NCI-H510A (cell line): ENCODE data around the gene ZCWPW2.

Experiments used
- DNase-seq: peaks from one replicate; lab custom pipeline; 2025; lab: John Stamatoyannopoulos, UW

Gene ZCWPW2

DNA sequence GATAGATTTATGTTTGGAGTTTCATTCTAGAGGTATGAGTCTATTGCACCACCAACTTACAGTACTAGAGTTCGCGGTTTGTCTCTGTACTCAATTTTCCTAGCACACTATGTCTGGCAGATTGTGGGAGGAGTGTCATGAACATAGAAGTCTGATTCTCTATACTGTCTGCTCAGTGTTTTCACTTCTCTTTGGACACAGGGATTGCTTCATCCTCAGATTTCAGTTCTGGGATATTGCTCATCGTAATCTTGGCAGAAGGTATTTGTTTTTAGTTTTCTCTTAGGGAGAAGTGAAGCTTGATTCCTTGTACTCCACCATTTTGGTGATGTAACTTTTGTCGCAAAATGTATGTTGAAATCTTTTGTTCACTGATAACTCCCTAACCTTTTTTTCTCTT, 27.9 kb downstream of the ZCWPW2 start:
- DNase-seq, result no peak

DNA sequence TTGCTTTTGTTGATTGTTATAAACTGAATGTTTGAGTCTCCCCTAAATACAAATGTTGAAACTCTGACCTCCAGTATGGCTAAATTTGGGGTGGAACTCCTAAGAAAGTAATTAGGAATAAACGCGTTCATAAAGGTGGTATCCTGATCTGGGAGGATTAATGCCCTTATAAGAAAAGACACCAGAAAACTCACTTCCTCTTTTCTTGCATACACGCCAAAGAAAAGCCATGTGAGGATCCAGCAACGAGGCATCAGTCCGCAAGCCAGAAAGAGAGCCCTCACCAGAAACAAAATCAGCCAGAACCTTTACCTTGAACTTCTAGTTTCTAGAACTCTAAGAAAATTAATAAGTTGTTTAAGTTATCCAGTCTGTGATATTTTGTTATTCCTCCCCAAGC, 37.5 kb downstream of the ZCWPW2 start:
- no peak for DNase-seq

DNA sequence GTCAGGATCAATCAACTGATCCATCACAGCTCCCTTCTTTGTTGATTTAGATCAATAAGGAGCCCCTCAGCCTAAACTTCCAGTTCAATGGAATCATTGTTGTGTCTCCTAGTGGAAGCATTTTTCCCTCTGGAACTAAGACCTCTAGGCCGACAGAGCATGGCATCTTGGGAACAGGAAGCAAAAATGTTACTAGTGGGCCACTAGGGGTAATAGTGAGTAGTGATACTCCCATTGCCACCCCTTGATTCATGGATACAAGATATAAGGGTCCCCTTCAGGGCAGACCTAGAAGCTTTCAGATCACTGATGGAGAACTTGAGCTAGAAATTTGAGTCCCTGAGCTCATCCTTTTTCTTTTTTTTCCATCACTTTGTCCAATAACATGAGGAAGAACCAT, 40.5 kb downstream of the ZCWPW2 start:
- no peak for DNase-seq

DNA sequence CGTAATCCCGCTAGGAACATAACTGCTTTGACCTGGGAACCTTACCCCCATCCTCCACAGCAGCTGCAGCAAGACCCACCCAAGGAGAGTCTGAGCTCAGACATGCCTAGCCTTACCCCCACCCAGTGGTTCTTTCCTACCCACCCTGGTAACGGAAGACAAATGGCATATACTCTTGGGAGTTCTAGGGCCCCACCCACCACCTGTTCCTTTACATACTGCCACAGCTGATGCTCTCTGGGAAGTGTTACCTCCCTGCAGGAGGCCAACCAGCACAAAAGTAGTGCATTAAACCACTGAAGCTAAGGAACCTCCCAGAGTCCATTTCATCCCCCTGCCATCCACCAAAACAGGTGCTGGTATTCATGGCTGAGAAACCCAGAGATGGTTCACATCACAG, 50.7 kb downstream of the ZCWPW2 start:
- no peak for DNase-seq

DNA sequence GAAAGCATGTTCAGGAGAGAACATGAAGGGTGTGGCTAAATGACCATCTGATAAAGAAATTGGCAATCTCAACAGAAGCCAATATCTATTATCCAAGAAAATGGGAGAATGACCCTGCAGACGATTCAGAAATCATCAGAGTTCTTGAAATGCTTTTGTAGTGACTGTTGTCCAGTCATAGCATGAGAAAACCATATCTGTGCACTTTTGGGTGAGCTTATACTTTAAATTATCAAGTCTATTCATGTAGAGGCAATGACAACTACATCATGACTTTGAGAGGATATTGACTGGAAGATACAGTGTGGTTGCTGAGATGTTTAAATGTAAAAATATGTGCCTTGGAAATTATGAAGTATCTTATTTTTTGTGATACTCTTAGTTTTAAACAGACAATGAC, 57.7 kb downstream of the ZCWPW2 start:
- DNase-seq, result no peak

DNA sequence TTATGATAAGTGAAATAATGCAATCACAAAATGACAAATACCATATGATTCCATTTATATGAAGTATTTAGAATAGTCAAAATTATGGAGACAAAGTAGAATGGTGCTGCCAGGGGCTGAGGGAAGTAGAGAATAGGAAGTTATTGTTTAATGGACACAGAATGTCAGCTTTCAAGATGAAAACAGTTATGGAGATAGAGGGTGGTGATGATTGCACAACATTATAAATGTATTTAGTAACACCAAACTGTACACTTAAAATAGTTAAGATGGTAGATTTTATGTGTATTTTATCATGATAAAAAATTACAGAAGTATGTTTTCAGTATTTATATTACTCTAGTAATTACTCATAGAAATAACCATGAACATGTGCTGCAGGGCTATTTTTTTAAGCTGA, 100.9 kb downstream of the ZCWPW2 start:
- DNase-seq, result no peak

DNA sequence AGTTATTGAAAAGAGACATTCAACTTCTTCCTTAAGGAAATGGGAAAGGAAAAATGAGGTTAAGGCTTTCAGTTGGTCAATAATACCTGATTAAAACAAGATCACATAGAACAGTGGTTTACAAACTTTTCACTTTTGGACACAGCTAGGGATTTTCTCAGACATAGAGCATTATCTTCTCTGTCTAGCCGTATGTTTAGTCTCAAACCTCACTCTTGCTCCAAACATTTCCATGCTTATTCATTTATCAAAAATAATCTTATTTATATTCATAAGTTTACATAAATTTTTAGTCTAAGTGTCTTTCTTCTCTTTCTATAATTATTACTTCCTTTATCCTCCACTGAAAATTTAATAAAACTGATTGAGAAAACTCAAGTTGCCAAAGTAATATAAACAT, 114.3 kb downstream of the ZCWPW2 start:
- no peak for DNase-seq

DNA sequence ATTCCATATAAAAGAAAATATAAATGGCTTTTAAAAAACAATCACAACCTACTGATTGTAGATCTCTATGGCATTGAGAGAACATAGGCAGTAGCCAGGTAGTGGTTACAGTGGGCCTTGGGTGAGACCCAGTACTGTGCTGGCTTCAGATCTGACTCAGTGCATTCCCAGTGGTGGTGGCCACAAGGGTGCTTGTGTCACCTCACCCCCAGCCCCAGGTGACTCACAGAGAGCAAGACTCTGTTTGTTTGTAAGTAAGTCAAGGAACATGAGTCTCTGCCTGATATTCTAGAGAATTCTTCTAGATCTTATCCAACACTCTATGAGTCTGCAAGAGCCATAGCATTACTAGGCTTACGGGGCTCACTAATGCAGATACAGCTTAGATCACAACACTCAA, 118.9 kb downstream of the ZCWPW2 start:
- DNase-seq, result no peak

DNA sequence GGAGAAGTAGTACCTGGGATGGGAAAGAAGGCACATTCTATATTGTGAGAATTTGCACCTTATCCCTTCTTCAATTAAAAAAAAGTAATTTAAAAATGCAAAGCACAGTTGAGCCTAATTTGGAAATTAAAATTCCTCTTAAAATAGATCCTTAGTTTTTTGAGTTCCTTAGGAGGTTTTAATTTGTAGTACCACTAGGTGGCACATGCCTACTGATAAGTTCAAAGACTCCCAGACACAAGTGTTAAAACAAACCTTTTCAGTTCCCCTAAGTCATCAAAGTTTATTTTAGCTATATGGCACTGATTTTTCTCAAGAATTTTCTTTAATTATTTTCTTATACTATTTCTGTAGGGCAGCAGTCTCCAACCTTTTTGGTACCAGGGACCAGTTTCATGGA, 127.7 kb downstream of the ZCWPW2 start:
- DNase-seq, result no peak

DNA sequence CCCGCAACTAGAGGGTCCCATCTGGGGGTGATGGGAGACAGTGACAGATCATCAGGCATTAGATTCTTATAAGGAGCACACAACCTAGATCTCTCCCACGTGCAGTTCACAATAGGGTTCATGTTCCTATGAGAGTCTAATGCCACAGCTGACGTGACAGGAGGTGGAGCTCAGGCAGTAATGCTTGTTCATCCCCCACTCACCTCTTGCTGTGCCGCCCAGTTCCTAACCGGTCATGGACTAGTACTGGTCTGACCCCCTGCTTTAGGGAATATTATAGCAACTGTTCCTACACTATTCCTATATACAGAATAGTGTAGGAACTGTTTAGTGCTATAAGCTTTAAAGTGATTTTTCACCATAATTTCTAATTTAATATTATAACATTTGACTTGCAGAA, 128.2 kb downstream of the ZCWPW2 start:
- no peak for DNase-seq

DNA sequence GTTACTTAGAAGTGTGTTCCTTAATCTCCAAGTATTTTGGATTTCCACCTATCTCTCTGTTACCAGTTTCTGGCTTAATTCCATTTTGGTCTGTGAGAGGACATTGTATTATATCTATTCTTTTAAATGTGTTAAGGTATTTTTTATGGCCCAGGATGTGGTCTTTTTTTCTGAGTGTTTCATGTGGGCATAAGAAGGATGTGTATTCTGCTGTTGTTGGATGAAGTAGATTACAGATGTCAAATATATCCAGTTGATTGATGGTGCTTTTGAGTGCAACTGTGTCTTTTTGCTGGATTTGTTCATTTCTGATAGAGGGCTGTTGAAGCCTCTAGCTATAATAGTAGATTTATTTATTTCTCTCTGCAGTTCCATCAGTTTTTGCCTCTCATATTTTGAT, 136.6 kb downstream of the ZCWPW2 start:
- no peak for DNase-seq

DNA sequence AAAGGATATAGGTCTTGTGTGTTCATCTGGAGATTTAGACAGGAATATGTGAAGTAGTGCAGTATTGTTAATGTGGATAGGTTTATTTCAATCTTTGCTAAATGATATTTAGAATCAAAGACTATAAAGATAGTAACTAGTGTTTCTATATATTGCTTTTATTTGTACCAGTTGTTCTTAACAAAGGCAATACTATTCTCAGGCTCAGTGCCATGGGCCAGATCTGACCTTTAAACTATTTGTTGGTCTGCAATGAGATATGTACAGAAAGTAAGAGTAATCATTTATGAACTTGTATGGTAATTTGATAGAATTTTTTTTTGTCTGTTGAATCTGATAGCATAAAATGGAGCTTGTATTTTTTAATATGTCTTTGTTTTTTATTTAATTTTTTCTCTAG, 146.8 kb downstream of the ZCWPW2 start:
- no peak for DNase-seq

DNA sequence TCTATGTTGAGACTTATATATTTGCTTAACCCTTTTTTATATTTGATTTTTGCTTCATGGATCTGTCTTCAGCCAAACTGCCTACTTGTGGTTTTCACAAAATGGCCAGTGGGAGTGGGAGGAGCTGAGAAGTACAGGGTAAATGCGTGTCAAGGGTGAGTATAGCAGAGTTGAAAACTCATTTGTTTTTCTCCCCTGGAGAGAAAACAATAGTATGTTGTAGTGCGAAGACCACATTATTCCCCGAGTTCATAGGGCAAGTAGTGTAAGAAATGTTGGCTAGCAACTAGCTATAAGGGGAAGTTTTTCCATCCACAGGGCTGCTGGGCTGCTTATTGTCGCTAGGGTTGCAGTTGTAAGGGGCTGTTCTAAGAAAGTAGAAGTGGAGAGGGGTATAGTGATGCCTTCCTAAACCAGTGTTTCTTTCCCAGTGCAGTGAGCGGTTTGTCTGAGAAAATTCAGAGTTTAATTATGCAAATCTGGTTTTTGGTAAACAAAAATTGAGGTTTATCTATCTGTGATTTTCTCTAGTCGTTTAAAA, 153.9 kb downstream of the ZCWPW2 start:
- no peak for DNase-seq

DNA sequence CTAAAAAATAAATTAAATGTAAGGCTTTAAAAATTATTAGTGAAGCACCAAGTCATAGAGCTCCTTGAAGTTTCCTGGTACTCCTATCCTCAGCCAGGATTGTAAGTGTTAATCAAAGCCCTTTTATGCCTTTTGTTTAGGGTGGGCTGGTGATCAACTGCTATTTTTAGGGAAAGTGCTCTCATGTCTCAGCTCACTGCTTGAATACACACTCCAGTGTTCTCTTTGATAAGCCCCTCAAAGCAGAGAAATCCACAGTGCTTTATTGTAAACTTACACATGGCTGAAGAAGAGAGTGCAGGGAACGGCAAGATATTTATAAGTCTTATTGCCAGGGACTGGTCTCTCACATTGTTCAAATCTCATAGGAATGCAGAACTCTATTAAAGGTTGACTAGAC, 156.5 kb downstream of the ZCWPW2 start:
- no peak for DNase-seq

DNA sequence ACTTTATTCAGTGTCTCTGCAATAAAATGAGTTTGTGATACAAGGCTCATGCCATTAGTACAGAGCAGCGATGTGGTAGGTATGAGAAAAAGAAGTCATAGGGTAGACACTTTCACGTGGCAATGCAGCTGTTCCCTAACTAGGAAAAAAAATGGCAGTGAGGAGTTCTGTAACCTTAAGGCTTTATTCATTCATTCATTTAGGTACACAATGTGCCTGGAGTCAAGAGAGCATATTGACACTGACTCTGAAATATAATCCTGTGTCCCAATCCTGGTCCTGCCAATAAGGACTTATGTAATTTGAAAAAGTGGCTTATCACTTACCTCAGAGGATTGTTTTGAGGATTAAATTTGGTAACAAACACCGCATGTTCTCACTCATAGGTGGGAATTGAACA, 173.1 kb downstream of the ZCWPW2 start:
- no peak for DNase-seq

DNA sequence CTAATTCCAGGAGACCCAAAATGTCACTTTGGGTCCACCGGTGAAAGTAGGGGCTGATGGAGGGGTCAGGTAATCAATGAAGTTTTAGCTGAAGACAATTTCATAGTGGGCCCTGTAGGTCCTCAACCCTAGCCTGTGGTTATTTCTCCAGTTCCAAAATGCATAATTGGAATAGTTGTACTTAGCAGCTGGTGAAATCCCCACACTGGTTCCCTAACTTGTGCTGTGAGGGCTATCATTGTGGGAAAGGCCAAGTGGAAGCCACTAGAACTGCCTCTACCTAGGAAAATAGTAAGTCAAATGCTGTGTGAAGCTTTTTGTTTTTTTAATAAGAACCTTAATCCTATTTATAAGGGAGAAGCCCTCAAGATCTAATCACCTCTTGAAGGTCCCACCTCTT, 193.8 kb downstream of the ZCWPW2 start:
- no peak for DNase-seq

DNA sequence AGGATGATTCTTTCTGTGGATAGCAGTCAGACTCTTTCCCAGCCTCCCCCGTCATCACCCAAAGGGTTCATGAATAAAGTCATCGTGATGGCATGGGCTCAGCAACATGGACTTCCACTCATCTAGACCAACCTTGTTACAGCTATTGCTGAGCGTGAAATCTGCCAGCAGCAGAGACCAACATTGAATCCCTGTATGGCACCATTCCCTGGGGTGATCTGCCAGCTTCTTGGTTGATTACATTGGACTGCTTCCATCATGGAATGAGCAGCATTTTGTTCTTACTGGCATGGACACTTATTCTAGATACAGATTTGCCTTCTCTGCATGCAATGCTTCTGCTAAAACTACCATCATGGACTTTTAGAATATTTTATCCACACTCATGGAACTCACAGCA, 195.7 kb downstream of the ZCWPW2 start:
- no peak for DNase-seq

DNA sequence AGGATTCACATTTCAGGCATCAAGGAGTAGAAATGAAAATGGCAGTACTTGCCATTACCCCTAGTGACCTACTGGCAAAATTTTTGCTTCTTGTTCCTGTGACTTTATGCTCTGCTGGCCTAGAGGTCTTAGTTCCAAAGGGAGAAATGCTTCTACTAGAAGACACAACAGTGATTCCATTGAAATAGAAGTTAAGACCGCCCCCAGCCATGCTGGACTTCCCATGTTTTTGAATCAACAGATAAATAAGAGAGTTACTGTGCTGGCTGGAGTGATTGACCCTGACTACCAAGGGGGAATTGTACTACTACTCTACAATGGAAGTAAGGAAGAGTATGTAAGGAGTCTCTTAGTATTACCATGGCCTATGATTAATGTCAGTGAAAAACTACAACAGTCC, 196.3 kb downstream of the ZCWPW2 start:
- no peak for DNase-seq

DNA sequence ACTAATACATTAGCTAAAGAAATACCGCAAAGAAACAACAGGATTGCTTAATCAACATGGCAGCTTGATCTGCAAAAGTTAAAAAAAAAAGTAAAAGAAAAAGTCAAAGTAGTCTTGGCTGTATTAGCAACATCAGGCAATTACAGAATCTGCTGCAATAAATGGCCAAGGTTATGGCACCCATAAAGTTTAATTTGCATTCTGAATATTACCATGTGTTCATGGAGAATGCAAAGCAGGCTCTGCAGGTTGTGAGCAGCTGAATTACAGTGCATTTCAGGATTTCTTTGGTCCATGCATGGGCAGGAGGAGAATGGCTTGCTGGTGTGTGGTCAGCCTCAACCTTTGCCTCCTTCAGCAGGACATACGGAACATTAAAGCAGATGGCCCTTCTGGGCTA, 199.2 kb downstream of the ZCWPW2 start:
- DNase-seq, result no peak

DNA sequence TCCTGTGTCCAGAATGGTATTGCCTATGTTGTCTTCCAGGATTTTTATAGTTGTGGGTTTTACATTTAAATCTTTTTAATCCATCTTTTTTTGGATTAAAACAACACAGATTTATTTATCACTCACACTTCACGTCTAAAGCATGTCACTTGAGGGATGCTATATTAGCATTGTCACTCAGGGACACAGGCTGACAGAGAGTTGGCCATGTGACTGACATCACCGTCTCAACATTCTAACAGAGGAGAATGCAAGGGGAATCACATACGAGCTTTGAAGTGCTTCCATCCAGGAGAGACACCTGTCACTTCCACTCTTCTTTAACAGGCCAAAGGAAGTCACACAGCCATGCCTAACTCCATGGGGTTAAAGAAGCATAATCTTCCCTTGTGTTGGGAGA, 204.7 kb downstream of the ZCWPW2 start:
- no peak for DNase-seq

DNA sequence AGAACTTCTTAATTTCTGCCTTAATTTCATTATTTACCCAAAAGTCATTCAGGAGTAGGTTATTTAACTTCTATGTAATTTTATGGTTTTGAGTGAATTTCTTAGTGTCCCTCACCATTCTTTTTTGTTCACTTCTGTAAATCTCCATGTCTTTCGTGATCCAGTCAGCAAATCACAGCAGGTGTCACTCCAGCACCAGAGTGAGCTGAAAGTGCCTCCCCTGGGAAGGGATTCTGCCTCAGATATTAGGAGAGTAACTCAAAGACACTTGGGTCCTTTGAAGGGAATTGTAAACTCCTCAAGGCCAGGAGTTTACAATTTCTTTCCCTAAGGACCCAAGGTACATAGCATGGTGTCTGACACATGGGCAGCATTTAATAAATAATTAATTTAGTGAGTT, 207.7 kb downstream of the ZCWPW2 start:
- DNase-seq, result no peak

DNA sequence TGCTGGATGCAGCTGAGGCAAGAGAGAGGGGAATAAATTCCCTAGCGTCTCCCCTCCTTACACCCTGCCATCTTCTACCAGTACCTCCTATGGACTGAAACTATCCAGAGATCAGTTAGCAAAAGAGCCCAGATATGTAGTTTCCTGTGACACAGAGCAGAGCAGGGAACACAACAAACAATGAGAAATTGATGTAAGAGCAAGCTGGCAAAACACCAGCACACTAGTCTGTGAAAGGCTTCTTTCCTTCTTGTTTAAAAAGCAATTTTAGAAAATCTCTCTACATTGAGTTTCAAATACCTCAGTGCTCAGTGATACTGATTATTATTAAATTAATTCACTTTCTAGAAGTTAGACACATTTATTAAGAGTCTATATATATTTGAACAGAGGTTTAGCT, 215.7 kb downstream of the ZCWPW2 start:
- DNase-seq, result no peak

DNA sequence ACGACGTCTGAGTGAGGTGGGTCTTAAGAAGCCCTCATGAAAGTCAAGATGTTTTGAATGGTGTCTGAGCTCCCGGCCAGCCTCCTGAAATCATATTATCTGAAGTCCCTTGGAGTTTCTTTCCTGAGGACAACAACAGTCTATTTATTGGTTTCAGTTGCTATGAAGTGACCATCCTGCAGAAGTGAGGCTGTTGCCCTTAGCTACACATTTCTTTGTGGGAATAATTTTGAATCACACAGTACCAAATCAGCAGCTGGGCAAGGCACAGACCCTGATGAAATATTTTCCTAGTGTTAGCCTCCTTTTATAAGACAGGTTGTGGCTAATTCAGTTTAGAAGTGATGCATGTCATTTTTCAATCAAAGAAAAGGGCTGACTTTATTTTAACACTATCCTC, 220.8 kb downstream of the ZCWPW2 start:
- no peak for DNase-seq

DNA sequence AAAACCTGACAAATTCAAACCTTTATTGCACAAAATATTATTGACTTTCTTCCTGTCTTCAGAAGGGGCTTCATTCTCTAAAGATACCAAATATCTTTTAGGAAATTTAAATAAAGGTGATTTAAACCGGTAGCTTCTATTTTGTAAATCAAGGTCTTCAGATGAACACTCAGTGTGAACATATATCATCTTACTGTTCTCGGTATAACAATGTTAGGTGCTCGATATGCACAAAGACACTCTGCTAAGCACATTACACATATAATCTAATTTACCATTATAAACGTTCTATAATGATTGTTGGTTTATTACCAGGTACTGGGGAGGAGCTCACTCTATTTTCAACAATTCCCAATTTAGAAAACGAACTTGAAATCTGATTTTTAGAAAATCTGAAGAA, 225.5 kb downstream of the ZCWPW2 start:
- DNase-seq, result no peak

DNA sequence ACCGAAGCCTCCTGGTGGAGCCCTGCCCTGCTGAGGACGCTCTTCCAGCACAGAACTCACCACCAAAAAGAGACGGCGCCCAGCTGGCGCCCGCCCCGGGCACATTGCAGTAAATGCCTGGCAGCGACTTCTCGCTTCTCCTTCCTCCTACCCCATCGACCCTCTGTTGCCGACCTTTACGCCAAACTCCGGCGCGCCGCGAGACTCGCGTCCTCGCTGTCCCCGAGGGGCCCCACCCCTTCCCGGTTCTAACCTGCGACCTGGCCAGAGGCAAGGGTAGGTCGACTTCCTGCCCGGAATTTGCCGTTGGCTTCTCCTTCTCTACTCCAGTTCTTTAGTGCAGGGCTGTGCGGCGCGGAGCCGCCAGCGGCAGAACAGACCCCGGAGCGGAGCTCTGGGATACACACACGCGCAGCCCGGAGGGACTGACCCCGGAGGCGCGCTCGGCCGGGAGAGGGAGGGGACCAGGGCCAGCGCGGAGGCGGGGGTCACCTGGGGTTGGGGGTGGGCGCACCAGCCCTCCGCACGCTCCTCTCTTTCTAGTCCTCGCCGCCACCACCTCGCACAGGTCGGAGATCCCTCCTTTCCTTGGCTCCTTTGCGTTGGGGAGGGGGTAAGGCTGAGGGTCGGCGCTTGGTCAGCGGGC, 226.7 kb downstream of the ZCWPW2 start:
- DNase-seq, result peak; percentile 47
